Dermis blood vessel endothelial cell (primary cell): ENCODE results near the gene CRACDL. TPM values are rescaled to one million over a fixed set of nuclear protein-coding genes. Genes with fewer than 3 reads are reported as not detected.

Experiments used
- DNase-seq: peaks from one replicate; pipeline ENCODE4 v3.0.0; 2010
- total RNA-seq: library from RNA; depleted of rRNA; stranded (reverse); fragments of >200 nt; gene quantifications from 2 replicates; pipeline ENCODE4 v1.2.3, GENCODE V29; 2014

Gene CRACDL
- total RNA-seq, 1 donor from 2014 or later = 9.0 TPM

- DNase-seq = no peak
Observed at GRCh38 chr2:98746426-98746825, 189.6 kb downstream of the CRACDL start.

- no peak for DNase-seq
Observed at GRCh38 chr2:98744595-98744994, 191.4 kb downstream of the CRACDL start.

Other genes starting within 250 kb of the CRACDL start
- 58.0 and 89.5 TPM in 2 replicates for gene MGAT4A, start 205.1 kb downstream of the CRACDL start, total RNA-seq
- gene C2orf15, start 205.5 kb upstream of the CRACDL start, total RNA-seq = 0.37 TPM in 1 of 2 replicates, not detected in the other
- 1.7 and 2.9 TPM in 2 replicates for gene TSGA10, start 218.7 kb upstream of the CRACDL start, total RNA-seq
- gene LIPT1, start 218.7 kb upstream of the CRACDL start, total RNA-seq = 6.2 and 7.5 TPM in 2 replicates
- 24.9 and 27.7 TPM in 2 replicates for gene MITD1, start 244.8 kb upstream of the CRACDL start, total RNA-seq
- gene MRPL30, start 245.0 kb upstream of the CRACDL start, total RNA-seq = 34.5 and 57.7 TPM in 2 replicates